ENCODE results near the gene SUN1. TPM values are rescaled to one million over a fixed set of nuclear protein-coding genes. Genes with fewer than 3 reads are reported as not detected.

SUN1 gene
- total RNA-seq, 4 donors from 2014 or later = 225 to 475 (median 263) TPM

- Histone ChIP-seq H3K27me3 (no peaks in the 10 kb centered on the region), H3K36me3 (no peaks in the 10 kb centered on the region), H3K27ac (no peak overlapping the region), H3K4me1 (peaks cover 28% of the 10 kb centered on the region), H3K4me3 (no peak overlapping the region), H3K9me3 (no peaks in the 10 kb centered on the region)
- WGBS = 63% methylated on average over 14 of the region's 16 CpGs
- DNase-seq (ENCODE audit: low spot score in 2 of 2) = no peak
- TF ChIP-seq CTCF (IDR thresholded peaks at IDR 0.05) (no peak), POLR2A (IDR thresholded peaks at IDR 0.05) (no peak), POLR2AphosphoS5 (IDR thresholded peaks at IDR 0.05) (no peak), EP300 (IDR thresholded peaks at IDR 0.05) (no peak)
Measured at GRCh38 chr7:914521-915194, 82.4 kb downstream of the SUN1 start.

GRCh38 chr7:915291-916218, 83.3 kb downstream of the SUN1 start:
- Histone ChIP-seq H3K9me3 (no peaks in the 10 kb centered on the region), H3K4me1 (peaks cover 23% of the 10 kb centered on the region), H3K36me3 (no peaks in the 10 kb centered on the region), H3K27me3 (peaks cover 4% of the 10 kb centered on the region), H3K27ac (no peak overlapping the region), H3K4me3 (no peak overlapping the region)
- TF ChIP-seq CTCF (IDR thresholded peaks at IDR 0.05) = no peak
- no peak for TF ChIP-seq POLR2A (IDR thresholded peaks at IDR 0.05)
- no peak for TF ChIP-seq EP300 (IDR thresholded peaks at IDR 0.05)
- TF ChIP-seq POLR2AphosphoS5 (IDR thresholded peaks at IDR 0.05) = no peak
- no peak for DNase-seq (ENCODE audit: low spot score in 2 of 2)
- WGBS = 71% methylated on average over 41 of the region's 43 CpGs

GRCh38 chr7:916291-916941, 84.1 kb downstream of the SUN1 start:
- no peak overlapping the region for H3K4me3 ChIP-seq
- H3K9me3 ChIP-seq = no peaks in the 10 kb centered on the region
- no peak for TF ChIP-seq POLR2AphosphoS5 (IDR thresholded peaks at IDR 0.05)
- no peak for TF ChIP-seq CTCF (IDR thresholded peaks at IDR 0.05)
- no peak for TF ChIP-seq EP300 (IDR thresholded peaks at IDR 0.05)
- no peak for TF ChIP-seq POLR2A (IDR thresholded peaks at IDR 0.05)
- H3K27me3 ChIP-seq = peaks cover 4% of the 10 kb centered on the region
- WGBS = 31% methylated on average over 12 of the region's 17 CpGs
- H3K4me1 ChIP-seq = peaks cover 23% of the 10 kb centered on the region
- peak in 1 of 2 donors; percentile 66 for DNase-seq (ENCODE audit: low spot score in 2 of 2)
- no peak overlapping the region for H3K27ac ChIP-seq
- H3K36me3 ChIP-seq = no peaks in the 10 kb centered on the region

GRCh38 chr7:917255-918117, 85.2 kb downstream of the SUN1 start:
- WGBS = 67% methylated on average over 24 of the region's 33 CpGs
- DNase-seq (ENCODE audit: low spot score in 2 of 2) = peak; percentile 44 to 63
- no peak overlapping the region for H3K27ac ChIP-seq
- TF ChIP-seq CTCF (IDR thresholded peaks at IDR 0.05) = no peak
- no peaks in the 10 kb centered on the region for H3K9me3 ChIP-seq
- H3K4me1 ChIP-seq = peaks cover 27% of the 10 kb centered on the region
- H3K4me3 ChIP-seq = no peak overlapping the region
- peaks cover 11% of the 10 kb centered on the region for H3K27me3 ChIP-seq
- H3K36me3 ChIP-seq = no peaks in the 10 kb centered on the region

Data from suprapubic skin (tissue), 4 donors.